ENCODE results near the gene CWF19L1. TPM values are rescaled to one million over a fixed set of nuclear protein-coding genes. Genes with fewer than 3 reads are reported as not detected.

The CWF19L1 gene
- polyA plus RNA-seq, 1 of the 3 experiments (the other 2 are of a cell fraction), result 7.1 TPM

DNA sequence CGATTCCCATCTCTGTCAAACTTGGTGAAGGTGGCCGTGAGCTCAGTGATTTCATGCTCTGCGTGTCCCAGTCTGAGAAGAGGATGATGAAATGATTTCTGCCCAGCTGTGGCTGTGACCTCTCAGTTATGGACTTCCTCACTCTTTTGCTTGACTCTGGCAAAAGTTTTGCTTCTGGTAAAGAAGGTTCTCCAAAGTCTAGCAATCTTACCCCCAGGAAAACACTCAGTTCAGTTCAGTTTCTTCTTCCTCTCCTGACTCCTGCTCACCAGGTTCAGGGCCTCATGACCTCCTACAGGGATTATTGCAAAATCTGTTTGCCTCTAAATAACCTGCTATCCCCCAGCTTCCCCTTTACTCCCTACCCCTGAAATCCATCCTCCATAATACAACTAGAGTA is 23.9 kb upstream of the CWF19L1 start:
- Histone ChIP-seq H3F3A (replicated peaks; ENCODE audit: insufficient read depth) (peaks cover 5% of the 10 kb centered on the region), H3K4me2 (no peak overlapping the region), H3K79me2 (ENCODE audit: insufficient read depth) (no peaks in the 10 kb centered on the region), H3K9me2 (no peaks in the 10 kb centered on the region), H3K27ac (ENCODE audit: low read depth in 2 of 2, low read length in 1 of 2) (no peak overlapping the region), H3K9ac (no peak overlapping the region), H3K27me3 (ENCODE audit: insufficient read depth) (peaks cover 47% of the 10 kb centered on the region; the same call in 1 of the 2 replicates), H3K4me3 (ENCODE audit: low read depth in 2 of 2, low read length in 1 of 2) (no peak overlapping the region), H3K9me3 (no peaks in the 10 kb centered on the region), H3K4me1 (ENCODE audit: control insufficient read depth in 1 of 2, insufficient read depth in 2 of 2, low read depth in 1 of 2, low read length in 1 of 2) (peaks cover 4 to 5% of the 10 kb centered on the region in 2 experiments; a peak in 2 of 4 replicates), H3K36me3 (replicated peaks in 1 of 2; ENCODE audit: control insufficient read depth in 1 of 2, insufficient read depth in 2 of 2, low read length in 1 of 2) (no peaks in the 10 kb centered on the region), H2AFZ (ENCODE audit: low read depth) (no peak overlapping the region), H4K20me1 (ENCODE audit: insufficient read depth) (no peaks in the 10 kb centered on the region)
- TF ChIP-seq SIN3A (IDR thresholded peaks at IDR 0.05; ENCODE audit: borderline replicate concordance, low read depth, low read length), result no peak
- TF ChIP-seq, protein P1, sequence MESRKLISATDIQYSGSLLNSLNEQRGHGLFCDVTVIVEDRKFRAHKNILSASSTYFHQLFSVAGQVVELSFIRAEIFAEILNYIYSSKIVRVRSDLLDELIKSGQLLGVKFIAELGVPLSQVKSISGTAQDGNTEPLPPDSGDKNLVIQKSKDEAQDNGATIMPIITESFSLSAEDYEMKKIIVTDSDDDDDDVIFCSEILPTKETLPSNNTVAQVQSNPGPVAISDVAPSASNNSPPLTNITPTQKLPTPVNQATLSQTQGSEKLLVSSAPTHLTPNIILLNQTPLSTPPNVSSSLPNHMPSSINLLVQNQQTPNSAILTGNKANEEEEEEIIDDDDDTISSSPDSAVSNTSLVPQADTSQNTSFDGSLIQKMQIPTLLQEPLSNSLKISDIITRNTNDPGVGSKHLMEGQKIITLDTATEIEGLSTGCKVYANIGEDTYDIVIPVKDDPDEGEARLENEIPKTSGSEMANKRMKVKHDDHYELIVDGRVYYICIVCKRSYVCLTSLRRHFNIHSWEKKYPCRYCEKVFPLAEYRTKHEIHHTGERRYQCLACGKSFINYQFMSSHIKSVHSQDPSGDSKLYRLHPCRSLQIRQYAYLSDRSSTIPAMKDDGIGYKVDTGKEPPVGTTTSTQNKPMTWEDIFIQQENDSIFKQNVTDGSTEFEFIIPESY (IDR thresholded peaks at IDR 0.05; ENCODE audit: borderline replicate concordance, low read depth), result no peak
- TF ChIP-seq USF2 (IDR thresholded peaks at IDR 0.05; ENCODE audit: borderline replicate concordance, low read depth, low read length), result no peak
- TF ChIP-seq POLR2AphosphoS5 (IDR thresholded peaks at IDR 0.05; ENCODE audit: low read depth, low read length), result no peak
- TF ChIP-seq YY1 (IDR thresholded peaks at IDR 0.05; ENCODE audit: low read depth), result no peak
- no peak for TF ChIP-seq EZH2phosphoT487 (IDR thresholded peaks at IDR 0.05; ENCODE audit: borderline replicate concordance, low read depth)
- TF ChIP-seq MXI1 (IDR thresholded peaks at IDR 0.05; ENCODE audit: low read depth, low read length), result no peak
- TF ChIP-seq CHD2 (IDR thresholded peaks at IDR 0.05; ENCODE audit: low read length, partially characterized antibody), result no peak
- no peak for TF ChIP-seq MAX (IDR thresholded peaks at IDR 0.05; ENCODE audit: low read depth)
- TF ChIP-seq NRF1 (IDR thresholded peaks at IDR 0.05; ENCODE audit: low read depth, low read length), result no peak
- TF ChIP-seq EP300 (IDR thresholded peaks at IDR 0.05; ENCODE audit: borderline replicate concordance in 1 of 2, low read depth in 1 of 2, low read length in 1 of 2), result no peak
- no peak for TF ChIP-seq MEF2A (IDR thresholded peaks at IDR 0.05; ENCODE audit: borderline replicate concordance, low read depth)
- TF ChIP-seq SMC3 (IDR thresholded peaks at IDR 0.05; ENCODE audit: low read depth, low read length), result no peak
- DNase-seq, result no peak
- POLR2A ChIA-PET, result no interaction called here
- WGBS (ENCODE audit: low lambda C conversion rate), result 52% methylated on average over 3 of the region's 3 CpGs
- CTCF ChIA-PET, result interaction anchor here (1.3 to 4.9 kb wide), 2 partner anchors 11 to 190 kb away, joined by 4 to 18 read pairs; no protein-coding TSS in a partner anchor

- no peak overlapping the region for H2AFZ ChIP-seq (ENCODE audit: low read depth)
- peaks cover 42% of the 10 kb centered on the region; the same call in 1 of the 2 replicates for H3K27me3 ChIP-seq (ENCODE audit: insufficient read depth)
- peaks cover 10% of the 10 kb centered on the region for H3F3A ChIP-seq (replicated peaks; ENCODE audit: insufficient read depth)
- 31% methylated on average over 2 of the region's 2 CpGs for WGBS (ENCODE audit: low lambda C conversion rate)
- POLR2A ChIA-PET, result no interaction called here
- no peak for DNase-seq
- H3K9ac ChIP-seq, result no peak overlapping the region
- H3K4me2 ChIP-seq, result no peak overlapping the region
- CTCF ChIA-PET, result interaction anchor here (4.9 kb wide), 1 partner anchor 13 kb away, joined by 18 read pairs; no protein-coding TSS in a partner anchor
- H3K4me1 ChIP-seq (ENCODE audit: control insufficient read depth in 1 of 2, insufficient read depth in 2 of 2, low read depth in 1 of 2, low read length in 1 of 2), result peaks cover 5 to 8% of the 10 kb centered on the region in 2 experiments; a peak in 2 of 4 replicates
- no peaks in the 10 kb centered on the region for H3K9me3 ChIP-seq
- H3K4me3 ChIP-seq (ENCODE audit: low read depth in 2 of 2, low read length in 1 of 2), result no peak overlapping the region
- no peaks in the 10 kb centered on the region for H3K9me2 ChIP-seq
- H3K79me2 ChIP-seq (ENCODE audit: insufficient read depth), result peaks cover 15% of the 10 kb centered on the region
- H3K27ac ChIP-seq (ENCODE audit: low read depth in 2 of 2, low read length in 1 of 2), result no peak overlapping the region
- H4K20me1 ChIP-seq (ENCODE audit: insufficient read depth), result no peaks in the 10 kb centered on the region
- no peaks in the 10 kb centered on the region for H3K36me3 ChIP-seq (replicated peaks in 1 of 2; ENCODE audit: control insufficient read depth in 1 of 2, insufficient read depth in 2 of 2, low read length in 1 of 2)
- TF ChIP-seq FOSL2 (IDR thresholded peaks at IDR 0.05; ENCODE audit: borderline replicate concordance, low read depth) (no peak), POLR2AphosphoS5 (IDR thresholded peaks at IDR 0.05; ENCODE audit: low read depth, low read length) (no peak), NRF1 (IDR thresholded peaks at IDR 0.05; ENCODE audit: low read depth, low read length) (no peak), PBX3 (IDR thresholded peaks at IDR 0.05) (no peak), USF2 (IDR thresholded peaks at IDR 0.05; ENCODE audit: borderline replicate concordance, low read depth, low read length) (no peak), NFIC (IDR thresholded peaks at IDR 0.05; ENCODE audit: borderline replicate concordance) (no peak), ELF1 (IDR thresholded peaks at IDR 0.05) (no peak), FOXM1 (IDR thresholded peaks at IDR 0.05; ENCODE audit: low read depth) (no peak), YY1 (IDR thresholded peaks at IDR 0.05; ENCODE audit: low read depth) (no peak), SIN3A (IDR thresholded peaks at IDR 0.05; ENCODE audit: borderline replicate concordance, low read depth, low read length) (no peak), RAD21 (IDR thresholded peaks at IDR 0.05; ENCODE audit: low read length) (no peak), MXI1 (IDR thresholded peaks at IDR 0.05; ENCODE audit: low read depth, low read length) (no peak), IRF3 (IDR thresholded peaks at IDR 0.05; ENCODE audit: low read depth, low read length) (no peak)
These were observed 22.2 kb upstream of the CWF19L1 start for GRCh38 chr10:100289641-100290040.
